ENCODE measurements around the gene AKAP13.

- TF ChIP-seq POLR2A (IDR thresholded peaks at IDR 0.05): no peak
- TF ChIP-seq, protein P1, sequence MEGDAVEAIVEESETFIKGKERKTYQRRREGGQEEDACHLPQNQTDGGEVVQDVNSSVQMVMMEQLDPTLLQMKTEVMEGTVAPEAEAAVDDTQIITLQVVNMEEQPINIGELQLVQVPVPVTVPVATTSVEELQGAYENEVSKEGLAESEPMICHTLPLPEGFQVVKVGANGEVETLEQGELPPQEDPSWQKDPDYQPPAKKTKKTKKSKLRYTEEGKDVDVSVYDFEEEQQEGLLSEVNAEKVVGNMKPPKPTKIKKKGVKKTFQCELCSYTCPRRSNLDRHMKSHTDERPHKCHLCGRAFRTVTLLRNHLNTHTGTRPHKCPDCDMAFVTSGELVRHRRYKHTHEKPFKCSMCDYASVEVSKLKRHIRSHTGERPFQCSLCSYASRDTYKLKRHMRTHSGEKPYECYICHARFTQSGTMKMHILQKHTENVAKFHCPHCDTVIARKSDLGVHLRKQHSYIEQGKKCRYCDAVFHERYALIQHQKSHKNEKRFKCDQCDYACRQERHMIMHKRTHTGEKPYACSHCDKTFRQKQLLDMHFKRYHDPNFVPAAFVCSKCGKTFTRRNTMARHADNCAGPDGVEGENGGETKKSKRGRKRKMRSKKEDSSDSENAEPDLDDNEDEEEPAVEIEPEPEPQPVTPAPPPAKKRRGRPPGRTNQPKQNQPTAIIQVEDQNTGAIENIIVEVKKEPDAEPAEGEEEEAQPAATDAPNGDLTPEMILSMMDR (IDR thresholded peaks at IDR 0.05): no peak
Observed at GRCh38 chr15:85541744-85542143, 161.3 kb downstream of the AKAP13 start.

All from uterus (tissue), 2 donors.